Activated CD4-positive, alpha-beta T cell treated with anti-CD3 and anti-CD28 coated beads, Interleukin-2, amount 50 U/mL, for 4 hours (primary cell): ENCODE results near the gene RAET1L.
"Not testable (repeated sequence)": the region's sequence is repeated elsewhere in the genome, so short reads cannot be mapped to it uniquely, and the experiment has no call there.

Source experiments
- DNase-seq, 2 experiments: peaks; one replicate each; pipeline ENCODE4 v3.0.0-alpha.2; 2020

Gene RAET1L, protein sequence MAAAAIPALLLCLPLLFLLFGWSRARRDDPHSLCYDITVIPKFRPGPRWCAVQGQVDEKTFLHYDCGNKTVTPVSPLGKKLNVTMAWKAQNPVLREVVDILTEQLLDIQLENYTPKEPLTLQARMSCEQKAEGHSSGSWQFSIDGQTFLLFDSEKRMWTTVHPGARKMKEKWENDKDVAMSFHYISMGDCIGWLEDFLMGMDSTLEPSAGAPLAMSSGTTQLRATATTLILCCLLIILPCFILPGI

DNA sequence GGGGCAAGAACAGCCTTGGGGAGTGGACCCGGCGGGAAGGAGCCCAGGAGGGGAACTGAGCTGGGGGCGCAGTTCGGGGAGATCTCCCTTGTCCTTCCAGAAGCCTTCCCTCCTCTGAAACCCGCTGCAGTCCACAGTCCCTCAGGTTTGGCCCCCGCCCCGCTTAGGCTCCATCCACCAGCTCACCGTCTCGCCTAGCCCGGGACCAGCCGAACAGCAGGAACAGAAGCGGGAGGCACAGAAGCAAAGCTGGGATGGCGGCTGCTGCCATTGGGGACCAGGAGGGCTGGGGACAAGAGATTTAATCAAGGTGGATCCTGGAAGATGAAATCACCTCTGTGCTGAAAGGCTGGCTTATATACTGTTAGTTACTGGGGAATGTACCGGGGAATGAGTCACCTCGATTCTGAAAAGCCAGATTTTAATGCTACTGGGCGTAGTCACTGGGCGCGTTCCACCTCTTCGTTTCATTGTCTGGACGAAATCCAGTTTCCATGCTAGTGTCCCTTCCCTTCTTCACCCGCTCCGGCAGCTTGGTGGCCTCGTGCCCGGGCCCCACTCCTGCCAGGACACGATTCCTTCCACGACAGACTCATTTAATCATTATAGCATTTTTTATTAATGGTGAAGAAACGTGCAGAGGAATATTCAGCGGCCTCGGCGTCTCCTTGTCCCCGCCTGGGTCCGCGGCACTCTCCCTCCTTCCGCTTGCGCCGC lies at the start of gene RAET1L:
TSS of gene RAET1L (minus strand) at position 332 of the 717 bp plus-strand sequence. CDS start at position 271, 61 bp downstream.
- no peak for DNase-seq

GRCh38 chr6:150075034-150075421 lies 49.7 kb upstream of the RAET1L start:
- no peak for DNase-seq

DNA sequence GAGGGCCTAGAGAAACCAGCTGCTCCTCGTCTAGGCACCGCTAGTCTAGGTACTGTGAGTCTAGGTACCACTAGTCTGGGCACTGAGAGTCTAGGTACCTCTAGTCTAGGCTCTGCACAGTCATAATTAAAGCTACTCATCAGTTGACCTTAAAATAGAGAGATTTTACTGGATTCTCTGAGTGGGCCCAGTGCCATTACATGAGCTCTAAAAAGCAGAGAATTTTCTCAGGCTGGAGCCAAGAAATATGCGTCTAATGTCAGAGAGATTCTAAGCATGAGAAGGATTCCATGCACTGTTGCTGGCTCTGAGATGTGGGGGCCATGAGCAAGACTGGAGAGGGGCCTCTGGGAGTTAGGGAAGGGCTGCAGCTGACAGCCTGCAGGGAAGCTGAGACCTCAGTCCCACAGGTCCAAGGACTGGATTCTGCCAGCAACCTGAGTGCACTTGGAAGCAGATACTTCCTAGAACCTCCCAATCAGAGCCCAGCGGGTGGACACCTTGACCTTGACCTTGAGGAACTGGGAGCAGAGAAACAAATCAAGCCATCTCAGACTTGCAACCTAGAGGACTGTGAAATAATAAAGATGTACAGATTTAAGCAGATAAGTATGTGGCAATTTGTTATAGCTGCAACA lies 49.2 kb upstream of the RAET1L start:
- not testable (repeated sequence) for DNase-seq

DNA sequence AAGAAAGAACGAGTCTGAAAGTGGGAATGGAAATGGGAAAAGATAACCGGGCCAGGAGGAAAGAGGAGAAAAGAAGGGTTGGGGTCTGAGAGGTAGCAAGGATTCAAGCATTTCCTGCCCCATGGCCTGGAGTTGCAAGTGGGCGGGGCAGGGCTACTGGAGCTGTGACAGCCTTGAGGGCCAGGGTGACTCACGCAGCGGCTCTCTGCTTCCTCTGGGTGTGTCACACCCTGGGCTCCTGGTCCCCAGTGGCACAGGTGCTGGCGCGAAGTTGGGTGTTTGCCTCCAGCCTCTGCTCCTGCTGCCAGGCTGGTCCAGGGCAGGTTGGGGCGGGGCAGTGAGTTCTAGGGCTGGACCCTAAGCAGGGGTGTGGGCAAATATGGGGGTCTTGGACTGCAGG lies 46.9 kb upstream of the RAET1L start:
- peak; percentile 21 to 23 for DNase-seq

DNA sequence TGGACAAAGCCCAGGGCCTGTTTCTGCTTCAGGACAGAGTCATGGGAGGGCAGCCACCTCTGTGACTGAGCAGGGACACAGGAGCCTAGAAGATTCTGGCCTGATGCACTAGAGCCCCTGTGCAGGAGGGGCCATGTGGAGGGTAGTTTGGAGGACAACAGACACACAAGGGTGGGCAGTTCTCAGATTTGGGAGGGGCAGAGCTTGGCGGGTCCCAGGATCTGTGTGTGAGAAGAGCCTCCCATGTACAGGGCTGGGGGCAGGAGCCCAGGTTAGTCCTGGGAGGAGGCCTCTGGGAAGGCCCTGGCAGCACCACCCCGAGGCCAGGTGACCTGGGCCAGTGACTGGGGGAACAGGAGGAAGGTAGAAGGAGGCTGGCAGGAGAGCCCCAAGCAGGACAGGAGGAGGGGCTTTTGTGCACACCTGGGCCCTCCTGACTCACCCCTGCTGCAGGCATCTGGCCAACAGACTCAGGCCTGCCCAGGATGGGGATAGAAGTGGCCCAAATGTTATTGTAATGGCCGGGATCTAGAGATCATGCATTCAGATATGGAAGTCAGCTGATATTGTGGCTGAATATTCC lies 45.0 kb upstream of the RAET1L start:
- no peak for DNase-seq

DNA sequence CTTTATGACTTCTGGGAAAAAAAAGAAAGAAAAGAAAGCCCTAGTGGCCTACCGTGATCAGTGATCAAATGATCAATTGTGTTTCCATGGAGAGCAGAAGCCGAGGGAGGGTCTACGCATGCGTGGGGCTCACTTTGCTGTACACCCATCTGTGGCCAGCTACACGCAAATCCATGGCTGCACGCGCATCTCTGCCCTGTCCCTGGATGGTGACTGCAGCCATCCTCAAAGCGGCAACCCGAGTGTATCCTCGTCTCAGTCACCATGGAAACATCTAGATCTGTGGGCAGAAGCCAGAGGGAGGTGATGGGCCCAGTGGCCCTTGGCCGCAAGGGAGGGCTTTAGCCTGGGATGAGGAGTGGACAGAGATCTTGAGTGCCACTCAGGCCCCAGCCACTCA lies 44.4 kb upstream of the RAET1L start:
- no peak for DNase-seq

DNA sequence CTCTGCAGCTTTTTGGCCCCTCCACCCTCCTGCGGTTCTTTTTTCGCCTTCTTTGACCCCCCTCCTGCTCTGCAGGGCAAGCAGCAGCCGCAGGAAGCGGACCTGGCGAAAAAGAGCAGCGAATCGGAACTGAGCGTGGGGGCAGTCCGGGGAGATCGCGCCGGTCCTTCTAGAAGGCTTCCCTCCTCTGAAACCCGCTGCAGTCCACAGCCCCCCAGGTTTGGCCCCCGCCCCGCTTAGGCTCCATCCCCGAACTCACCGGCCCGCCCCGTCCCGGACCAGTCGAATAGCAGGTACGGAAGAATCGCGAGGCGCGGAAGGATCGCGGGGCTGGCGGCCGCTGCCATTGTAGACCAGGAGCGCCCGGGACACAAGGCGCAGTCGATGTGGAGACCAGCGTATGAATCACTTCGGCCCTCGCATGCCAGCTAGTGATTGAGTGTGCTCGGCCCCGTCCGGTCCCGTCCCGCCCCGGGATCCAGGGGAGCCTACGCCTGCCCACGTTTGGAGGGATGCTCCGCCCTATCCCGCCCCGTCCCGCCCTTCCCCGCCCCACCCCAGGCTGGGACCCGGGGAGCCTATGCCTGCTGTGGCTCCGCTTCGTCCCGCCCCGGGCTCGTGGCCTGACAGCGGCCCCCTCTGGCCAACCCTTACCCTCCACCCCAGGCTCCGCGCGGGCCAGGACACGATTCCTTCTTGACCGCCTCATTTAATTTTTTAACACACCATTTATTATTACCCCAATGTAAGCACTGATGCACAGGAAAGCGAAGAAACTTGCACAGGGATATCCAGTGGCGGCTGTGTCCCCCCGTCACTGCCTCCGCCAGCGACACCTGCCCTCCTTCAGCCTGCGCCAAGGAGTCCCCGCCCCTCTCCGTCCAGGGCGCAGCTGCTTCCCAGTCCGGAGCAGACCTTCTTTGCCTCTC lies 43.7 kb upstream of the RAET1L start, which contains the start of gene ULBP3:
TSS of gene ULBP3 (minus strand) at position 402 of the 929 bp plus-strand sequence. CDS start at position 347, 55 bp downstream.
- peak; percentile 46 to 49 for DNase-seq

DNA sequence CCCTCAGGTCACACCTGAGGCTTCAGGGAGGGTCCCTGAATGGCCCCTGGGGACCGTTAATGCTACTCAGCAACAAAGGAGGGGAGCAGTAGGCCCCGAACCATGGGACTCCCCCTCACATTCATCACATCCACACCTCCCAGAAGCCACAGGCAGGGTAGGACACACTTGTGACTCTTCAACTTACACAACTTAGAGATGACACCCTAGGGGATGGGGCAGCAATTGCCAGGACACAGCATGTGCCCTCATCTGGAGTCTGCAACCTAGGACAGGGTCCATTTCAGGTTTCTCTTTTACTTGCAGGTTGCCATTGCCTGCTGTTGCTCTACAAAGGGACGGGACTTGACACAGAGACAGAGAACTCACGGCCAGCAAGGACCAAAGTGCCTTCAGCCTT lies 42.8 kb upstream of the RAET1L start:
- no peak for DNase-seq

DNA sequence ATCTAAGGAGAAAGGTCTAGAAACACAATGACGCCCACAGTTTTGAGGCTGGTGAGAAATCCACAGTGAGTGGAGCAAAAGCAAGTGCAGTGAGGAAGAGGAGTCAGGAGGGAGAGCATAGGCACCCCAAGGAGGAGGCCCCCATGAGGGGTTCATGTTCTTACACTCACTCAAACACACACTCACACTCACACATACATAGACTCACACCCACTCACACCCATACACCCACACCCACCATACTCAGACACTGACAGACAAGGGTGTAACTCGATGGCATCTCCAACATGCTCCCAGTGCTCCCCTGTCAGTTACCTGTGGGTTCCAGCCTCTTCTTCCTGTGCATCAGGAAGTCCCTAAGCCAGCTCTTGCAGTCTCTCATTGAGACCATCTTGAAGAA lies 39.8 kb upstream of the RAET1L start:
- DNase-seq = no peak

DNA sequence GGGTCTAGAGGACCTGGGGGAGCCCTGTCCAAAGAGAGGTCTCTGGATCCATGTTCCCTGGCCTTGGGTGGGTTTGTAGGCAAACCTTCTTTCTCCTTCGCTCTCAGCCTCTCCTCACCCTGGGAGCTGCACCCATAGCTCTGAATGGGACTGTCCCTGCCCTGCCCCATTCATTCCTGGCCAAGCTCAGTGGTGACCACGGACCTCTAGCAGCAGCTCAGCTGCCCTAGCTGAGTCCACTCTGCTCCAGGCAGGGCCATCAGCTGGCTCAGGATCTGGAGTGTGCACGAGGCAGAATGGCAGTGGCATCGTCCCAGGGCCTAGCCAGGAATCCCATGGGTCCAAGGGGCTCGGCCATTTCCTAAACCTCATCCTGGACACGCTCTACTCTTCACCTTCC lies 38.3 kb upstream of the RAET1L start:
- no peak for DNase-seq

DNA sequence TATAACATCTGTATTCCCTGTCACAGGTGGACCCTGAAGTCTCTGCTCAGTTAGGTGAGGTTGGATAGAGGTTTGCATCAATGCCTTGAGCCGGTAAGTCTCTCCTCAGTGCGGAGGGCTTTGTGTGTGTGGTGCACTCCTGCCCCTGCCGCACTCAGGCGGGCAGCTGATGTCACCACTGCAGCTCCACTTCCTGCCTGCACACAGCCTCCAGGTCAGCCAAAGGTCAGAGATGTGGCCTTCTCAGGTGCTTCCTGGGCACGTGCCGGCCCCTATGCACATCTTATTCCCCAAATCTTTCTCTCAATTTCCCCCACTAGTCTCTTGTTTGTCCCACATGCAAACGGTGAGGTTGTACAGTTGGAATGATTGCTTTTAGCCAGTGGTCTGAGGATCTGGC lies 34.6 kb upstream of the RAET1L start:
- not testable (repeated sequence) for DNase-seq

GRCh38 chr6:150058986-150059385 lies 33.7 kb upstream of the RAET1L start:
- no peak for DNase-seq

DNA sequence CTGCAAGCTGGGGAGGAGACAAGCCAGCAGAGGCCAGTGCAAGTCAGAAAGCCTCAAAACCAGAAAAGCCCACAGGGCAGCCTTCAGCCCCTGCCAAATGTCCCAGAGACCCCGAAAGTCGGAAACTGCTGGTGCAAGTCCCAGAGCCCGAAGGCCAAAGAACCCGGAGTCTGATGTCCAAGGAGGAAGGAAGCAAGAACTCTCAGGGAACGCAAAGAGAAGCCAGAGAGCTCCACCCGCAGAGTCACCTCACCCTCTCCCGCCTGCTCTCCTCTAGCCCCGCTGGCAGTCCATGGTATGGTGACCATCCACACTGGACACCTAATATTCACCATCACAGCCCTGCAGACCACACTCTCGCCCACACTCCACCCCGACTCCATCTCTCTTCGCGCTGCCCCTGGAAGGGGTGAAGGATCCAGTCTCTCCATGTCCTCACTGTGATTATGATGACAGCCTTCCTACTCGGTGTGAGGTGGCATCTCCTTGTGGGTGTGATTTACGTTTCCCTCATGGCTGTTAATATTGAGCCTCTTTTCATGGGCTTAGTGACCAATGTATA lies 33.0 kb upstream of the RAET1L start:
- no peak for DNase-seq

GRCh38 chr6:150057501-150057951 lies 32.2 kb upstream of the RAET1L start:
- DNase-seq = no peak

DNA sequence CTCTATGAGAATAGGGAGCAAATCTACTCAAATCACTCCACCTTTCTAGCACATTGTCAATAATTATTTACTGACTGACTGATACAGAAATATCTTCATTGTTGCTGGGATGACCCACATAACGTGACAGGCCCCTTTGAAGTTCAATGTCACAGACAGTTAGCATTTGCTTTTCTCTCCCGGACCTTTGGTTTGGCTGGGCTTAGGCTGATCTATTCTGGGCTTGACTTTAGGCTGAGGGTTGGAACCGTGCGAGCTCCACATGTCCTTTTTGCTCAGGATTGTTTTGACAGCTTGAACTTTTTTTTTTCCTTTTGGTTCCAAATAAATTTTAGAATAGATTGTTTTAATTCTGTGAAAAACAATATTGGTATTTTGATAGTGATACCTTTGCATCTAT lies 31.6 kb upstream of the RAET1L start:
- DNase-seq = no peak

- DNase-seq = no peak
These were observed 30.8 kb upstream of the RAET1L start for GRCh38 chr6:150056156-150056555.

DNA sequence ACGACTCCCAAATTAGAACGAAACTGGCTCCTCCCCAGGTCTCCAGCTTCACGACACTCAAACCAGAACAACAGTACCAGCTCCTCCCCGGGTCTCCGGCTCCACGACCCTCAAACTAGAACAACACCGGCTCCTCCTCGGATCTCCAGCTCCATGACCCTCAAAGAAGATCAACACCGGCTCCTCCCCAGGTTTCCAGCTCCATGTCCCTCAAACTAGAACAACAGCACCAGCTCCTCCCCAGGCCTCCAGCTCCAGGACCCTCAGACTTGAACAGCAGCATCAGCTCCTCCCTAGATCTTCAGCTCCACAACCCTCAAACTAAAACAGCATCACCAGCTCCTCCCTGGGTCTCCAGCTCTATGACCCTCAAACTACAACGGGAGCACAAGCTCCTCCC lies 29.8 kb upstream of the RAET1L start:
- no peak for DNase-seq

DNA sequence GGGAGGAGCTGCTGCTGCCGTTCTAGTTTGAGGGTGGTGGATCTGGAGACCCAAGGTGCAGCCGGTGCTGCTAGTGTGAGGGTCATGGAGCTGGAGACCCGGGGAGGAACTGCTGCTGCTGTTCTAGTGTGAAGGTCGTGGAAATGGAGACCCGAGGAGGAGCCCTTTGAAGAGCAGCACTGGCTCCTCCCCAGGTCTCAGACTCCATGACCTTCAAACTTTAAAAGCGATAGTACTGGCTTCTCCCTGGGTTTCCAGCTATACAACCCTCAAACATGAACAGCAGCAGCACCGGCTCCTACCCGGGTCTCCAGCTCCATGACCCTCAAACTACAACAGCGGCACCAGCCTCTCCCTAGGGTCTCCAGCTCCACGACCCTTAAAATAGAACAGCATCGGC lies 28.1 kb upstream of the RAET1L start:
- DNase-seq = no peak

DNA sequence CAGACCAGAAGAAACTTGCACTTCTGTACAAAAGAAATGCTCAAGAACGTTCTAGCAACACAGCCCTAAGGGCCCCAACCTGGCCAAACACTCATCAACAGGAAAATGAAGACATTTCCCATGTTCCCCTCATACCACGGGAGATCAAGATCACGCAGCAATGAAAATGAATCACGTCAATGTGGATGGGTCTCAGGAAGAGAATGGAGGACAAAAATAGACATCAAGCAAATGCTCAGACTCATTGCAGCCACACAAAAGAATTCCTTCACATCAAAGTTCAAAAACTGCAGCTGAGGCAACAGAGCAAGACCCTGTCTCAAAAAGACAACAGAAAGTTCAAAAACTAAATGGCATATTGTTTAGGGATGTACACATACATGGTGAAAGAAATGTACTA lies 25.5 kb upstream of the RAET1L start:
- DNase-seq = no peak

DNA sequence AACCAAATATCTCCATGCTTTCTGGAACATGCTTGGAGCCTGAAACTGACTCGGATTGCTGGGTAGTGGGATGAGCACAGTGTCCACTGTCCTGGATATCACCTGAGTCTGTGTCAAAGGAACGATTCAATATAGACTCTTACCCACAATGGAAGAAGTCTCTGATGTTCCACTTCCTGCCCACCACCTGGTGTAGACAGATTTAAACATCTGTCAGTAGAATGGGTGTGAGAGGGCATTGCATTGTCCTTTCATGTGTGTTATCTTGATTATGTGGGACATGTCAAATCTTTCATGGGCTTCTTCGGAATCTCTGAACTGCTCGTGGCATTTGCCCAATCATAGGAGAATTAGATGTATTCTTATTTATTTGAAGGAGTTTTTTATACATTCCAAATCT lies 22.8 kb upstream of the RAET1L start:
- DNase-seq = no peak

GRCh38 chr6:150046943-150047342 lies 21.6 kb upstream of the RAET1L start:
- DNase-seq = no peak

DNA sequence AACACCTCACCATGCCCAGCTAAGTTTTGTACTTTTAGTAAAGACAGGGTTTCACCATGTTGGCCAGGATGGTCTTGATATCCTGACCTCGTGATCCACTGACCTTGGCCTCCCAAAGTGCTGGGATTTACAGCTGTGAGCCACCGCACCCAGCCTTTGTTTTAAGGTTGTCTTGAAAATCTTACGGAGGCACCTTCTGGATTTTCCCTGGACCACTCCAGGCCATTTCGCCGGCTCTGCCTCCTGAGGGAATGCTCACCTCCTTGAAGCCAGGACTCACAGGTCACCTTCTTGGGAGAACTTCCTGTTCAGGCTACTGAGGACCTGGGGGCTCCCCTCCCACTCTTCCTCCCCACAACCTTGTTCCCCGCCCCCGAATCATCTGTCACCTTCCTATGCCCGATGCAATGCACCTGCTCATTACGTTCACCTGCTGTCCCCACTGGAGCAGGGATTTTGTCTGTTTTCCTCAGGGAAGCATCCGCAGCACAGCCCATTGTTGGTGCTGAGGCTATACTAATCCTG lies 19.4 kb upstream of the RAET1L start:
- no peak for DNase-seq
